Ramos (cell line): ENCODE data around the gene RAB7A.

Experiments used
- in situ Hi-C: fragments of 300-500 bp; cut with MboI; formaldehyde crosslinking; loops from one replicate; pipeline ENCODE4 v1.14.3; 2022; ENCODE audit warnings: low sequenced_read_pairs; ENCODE audit not compliant: unreplicated experiment

The RAB7A gene

DNA sequence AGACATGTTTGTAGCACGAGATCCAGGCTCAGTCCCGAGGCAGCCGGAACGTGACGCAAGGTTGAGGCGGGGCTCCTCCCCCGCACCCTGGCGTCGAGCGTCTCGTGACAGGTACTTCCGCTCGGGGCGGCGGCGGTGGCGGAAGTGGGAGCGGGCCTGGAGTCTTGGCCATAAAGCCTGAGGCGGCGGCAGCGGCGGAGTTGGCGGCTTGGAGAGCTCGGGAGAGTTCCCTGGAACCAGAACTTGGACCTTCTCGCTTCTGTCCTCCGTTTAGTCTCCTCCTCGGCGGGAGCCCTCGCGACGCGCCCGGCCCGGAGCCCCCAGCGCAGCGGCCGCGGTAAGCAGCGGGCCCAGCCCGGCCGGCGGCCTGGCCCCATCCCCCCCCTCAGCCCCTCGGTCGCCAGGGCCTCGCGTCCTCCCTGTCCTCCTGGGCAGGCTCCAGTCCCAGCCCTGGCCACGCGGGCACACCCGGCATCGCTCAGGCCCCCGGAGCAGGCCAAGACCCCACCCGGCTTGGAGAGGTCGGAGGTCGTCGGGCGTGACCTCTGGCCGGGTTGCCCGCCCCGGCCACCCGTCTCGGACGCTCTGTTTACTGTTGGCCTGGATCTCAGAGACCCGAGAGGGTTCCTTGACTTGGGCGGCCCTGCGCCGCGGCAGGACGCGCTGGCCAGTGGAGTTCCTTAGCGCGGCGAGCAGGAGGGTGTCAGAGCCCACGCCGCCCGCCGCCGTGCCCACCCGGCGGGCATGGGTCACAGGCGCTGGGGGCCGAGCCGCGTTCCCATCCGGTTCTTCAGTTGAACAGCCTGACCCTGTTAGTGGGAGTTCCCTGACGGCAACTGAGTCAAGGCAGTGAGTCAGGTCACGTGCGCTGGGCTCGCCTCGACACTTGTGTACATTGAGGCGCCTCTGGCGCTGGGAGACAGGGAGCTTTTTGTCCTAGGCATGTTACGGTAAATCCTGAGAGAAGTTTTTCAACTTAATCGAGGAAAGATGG lies at the start of gene RAB7A:
RAB7A (plus strand) TSS at position 161 of the 994 bp plus-strand sequence. CDS start 69,185 bp downstream, outside the sequence.
- in situ Hi-C loops: no loop called here

DNA sequence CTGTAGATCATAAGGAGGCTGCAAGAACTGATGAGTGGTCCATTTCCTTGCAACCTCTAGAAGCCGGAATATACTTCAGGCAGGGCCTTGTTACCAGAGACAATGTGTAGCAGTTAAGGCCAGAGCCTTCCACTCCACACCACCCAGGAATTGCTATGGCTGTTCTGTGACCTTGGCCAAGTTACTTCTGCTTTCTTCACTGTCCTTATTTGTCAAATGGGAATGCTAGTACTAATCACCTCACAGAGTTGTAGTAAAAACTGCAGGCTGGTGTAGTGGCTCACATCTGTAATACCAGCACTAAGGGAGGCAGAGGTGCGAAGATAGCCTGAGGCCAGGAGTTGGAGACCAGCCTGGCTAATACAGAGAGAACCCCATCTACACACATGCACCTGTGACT lies 46.6 kb upstream of the RAB7A start:
- in situ Hi-C loops: no loop called here

GRCh38 chr3:128680603-128681368 lies 45.2 kb upstream of the RAB7A start:
- in situ Hi-C loops: no loop called here

GRCh38 chr3:128681369-128681829 lies 44.6 kb upstream of the RAB7A start:
- in situ Hi-C loops: no loop called here

GRCh38 chr3:128683957-128684356 lies 42.0 kb upstream of the RAB7A start:
- in situ Hi-C loops: no loop called here

DNA sequence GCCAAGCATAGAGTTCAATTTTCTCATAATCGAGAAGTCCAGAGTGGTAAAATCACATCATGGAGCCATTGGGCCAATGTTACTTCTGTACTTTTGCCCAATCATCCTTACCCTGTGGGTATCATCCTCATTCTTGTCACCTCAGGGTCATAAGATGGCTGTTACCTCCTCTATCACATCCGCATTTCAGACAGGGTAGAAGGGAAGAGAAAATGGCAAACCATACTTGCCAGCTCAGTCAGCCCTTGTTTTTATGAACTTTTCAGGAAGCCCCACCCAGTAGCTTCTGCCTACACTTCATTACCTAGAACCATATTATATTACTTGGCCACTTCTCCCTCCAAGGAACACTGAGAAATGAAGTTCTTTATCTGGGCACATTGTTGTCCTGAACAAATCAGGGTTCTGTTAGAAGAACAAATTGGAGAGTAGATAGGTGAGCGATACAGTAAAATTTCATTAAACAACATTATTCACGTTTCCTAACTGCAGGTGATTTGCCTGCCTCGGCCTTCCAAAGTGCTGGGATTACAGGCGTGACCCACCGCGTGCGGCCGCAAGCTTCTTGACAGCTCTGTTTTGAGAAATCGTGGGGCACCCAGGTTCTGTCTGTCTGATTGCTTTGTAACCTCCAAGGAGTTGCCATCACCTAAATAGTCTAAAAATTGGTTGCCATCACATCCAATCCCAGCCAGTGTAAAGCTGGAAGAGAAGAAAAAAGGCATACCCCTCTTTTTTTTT lies 40.8 kb upstream of the RAB7A start:
- in situ Hi-C loops: no loop called here

- in situ Hi-C loops: no loop called here
These were observed 39.5 kb upstream of the RAB7A start for GRCh38 chr3:128686465-128686864.

DNA sequence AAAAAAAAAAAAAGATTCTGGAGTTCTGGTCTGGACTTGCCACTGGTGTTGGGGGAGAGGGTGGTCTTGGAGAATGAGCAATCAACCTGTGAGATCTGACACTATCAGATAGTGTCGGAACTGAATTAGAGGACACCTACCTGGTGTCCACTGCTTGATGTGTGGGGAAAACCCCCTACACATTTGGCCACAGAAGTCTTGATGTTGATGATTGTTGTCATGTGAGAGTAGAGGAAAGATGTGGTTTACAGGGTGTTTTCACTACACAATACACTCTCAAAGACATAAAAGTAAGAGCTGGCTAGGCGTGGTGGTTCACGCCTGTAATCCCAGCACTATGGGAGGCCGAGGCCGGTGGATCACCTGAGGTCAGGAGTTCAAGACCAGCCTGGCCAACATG lies 36.9 kb upstream of the RAB7A start:
- in situ Hi-C loops: no loop called here

DNA sequence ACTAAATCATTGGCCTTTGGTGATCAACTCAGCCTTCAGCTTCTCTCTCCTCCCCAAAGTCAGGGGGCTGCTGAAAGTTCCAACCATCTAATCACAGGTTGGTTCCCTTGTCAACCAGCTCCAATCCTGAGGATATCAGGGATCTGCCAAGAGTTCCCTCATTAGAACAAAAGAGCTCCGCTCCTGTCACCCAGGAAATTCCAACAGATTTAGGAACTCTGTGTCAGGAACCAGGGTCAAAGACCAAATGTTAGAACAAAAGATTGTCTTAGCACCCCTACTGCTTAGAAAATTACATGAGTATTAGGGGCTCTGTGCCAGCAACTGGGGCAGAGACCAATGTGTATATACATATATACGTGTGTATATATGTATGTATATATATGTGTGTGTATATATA lies 32.3 kb upstream of the RAB7A start:
- in situ Hi-C loops: no loop called here

GRCh38 chr3:128697341-128697740 lies 28.6 kb upstream of the RAB7A start:
- in situ Hi-C loops: no loop called here

- in situ Hi-C loops: no loop called here
These were observed 27.6 kb upstream of the RAB7A start for GRCh38 chr3:128698211-128699047.

DNA sequence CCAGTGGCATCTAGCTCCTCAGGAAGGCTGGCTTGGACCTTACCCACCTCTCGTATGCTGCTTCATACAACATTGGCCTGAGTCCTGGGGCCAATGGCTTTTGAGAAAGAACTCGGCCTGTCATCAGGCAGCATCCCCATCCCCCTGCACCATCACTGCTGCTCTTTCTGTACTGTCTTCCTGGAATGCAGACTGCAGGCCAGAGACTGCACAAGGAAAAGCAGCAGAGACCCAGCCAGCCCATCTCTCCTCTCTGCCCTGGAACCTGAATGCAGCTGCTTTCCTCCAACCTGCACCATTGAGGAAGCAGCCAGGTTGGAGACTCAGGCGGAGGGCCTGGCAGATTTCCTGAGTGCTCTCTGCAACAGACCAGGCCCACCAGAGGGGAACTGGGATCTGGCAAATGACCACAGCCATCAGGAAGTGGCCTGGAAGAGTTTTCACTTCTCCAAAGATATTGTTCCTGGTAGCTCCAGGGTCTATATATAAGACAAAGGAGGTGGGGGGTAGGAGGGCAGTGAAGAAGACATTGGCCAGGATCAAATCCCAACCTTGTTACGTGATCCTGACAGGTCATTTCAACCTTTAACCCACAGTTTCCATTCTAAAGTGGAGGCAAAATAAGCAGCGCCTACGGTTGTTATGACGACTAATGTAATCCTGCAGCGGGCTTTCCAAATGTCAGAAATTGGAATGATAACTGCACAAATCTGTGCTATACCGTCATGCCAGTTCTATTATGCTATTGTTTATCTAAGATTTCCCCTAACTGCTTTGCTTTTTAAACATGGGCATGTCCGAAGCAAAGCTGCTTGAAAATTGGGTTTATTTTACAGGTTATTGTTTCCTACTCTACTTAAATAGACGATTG lies 24.4 kb upstream of the RAB7A start:
- in situ Hi-C loops: no loop called here

- in situ Hi-C loops: no loop called here
These were observed 23.6 kb upstream of the RAB7A start for GRCh38 chr3:128702391-128702790.

DNA sequence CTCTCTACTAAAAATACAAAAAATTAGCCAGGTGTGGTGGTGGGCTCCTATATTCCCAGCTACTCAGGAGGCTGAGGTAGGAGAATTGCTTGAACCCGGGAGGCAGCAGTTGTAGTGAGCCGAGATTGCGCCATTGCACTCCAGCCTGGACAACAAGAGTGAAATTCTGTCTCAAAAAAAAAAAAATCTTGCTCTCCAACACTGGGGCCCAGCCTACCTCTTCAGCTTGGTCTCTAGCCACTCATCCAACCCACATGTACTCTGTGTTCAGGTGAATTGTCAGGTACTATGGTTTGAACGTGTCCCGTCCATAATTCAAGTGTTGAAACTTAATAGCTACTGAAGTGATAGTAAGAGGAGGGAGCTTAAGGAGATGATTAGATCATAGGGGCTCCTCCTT lies 22.4 kb upstream of the RAB7A start:
- in situ Hi-C loops: no loop called here

DNA sequence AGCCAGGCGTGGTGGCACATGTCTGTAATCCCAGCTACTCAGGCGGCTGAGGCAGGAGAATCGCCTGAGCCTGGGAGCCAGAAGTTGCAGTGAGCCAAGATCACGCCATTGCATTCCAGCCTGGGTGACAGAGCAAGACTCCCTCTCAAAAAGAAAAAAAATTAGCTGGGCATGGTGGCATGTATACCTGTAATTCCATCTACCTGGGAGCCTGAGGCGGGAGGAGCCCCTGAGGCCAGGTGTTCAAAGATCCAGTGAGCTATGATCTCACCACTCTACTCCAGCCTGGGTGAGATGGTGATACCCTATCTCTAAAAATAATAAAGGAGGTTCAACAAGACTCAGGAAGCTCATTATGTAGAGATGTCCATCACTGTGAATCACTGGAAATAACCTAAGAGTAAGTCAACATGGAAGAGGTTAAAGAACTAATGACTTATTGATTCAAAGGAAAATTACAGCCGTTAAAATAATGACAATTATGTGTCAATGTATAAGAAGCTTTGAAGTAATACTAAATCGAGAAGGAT lies 19.8 kb upstream of the RAB7A start:
- in situ Hi-C loops: no loop called here

- in situ Hi-C loops: no loop called here
These were observed 18.0 kb upstream of the RAB7A start for GRCh38 chr3:128707928-128708494.

DNA sequence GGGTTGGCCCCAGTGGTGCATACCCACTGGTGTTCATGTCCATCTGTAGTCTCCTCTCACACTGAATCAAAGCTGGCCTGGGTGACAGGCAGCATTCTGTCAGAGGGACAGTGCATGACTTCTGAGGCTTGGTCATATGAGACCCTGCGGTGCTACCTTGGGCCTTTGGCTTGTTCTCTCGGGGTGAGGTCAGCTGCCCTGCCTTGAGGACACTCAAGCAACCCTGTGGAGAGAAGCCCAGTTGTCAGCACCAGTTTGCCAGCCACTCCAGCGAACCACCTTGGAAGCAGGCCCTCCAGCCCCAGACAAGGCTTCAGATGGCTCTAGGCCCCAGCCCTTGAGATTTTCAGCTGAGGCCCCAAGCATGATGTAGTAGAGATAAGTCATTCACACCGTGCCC lies 16.9 kb upstream of the RAB7A start:
- in situ Hi-C loops: no loop called here
